ENCODE results near the gene CDC45. TPM values are rescaled to one million over a fixed set of nuclear protein-coding genes. Genes with fewer than 3 reads are reported as not detected.
A peak's percentile ranks its signal among the peaks of the same experiment; 100 is the strongest.

Gene CDC45
- total RNA-seq, 2 experiments from 2014 or later = 59.5 to 65.7 TPM

- Mint-ChIP-seq H3K9me3 (no peaks in the 10 kb centered on the region), H3K36me3 (ENCODE audit: low read depth) (peaks cover 51% of the 10 kb centered on the region), H3K4me3 (no peak overlapping the region), H3K4me1 (peaks cover 8% of the 10 kb centered on the region), H3K27me3 (no peaks in the 10 kb centered on the region), H3K27ac (no peak overlapping the region)
- POLR2A ChIA-PET = no interaction called here
- CTCF ChIA-PET = interaction anchor here (0.6 to 1.7 kb wide), 4 partner anchors 10 to 369 kb away, joined by 3 to 4 read pairs (median 4); partner anchors contain the start of gene CDC45
- no peak for DNase-seq
These were observed 14.7 kb upstream of the CDC45 start for GRCh38 chr22:19464975-19465374.

- ChIA-PET POLR2A (no interaction called here), CTCF (interaction anchor here (0.5 to 1.6 kb wide), 2 partner anchors 9 to 76 kb away, joined by 3 read pairs; no protein-coding TSS in a partner anchor)
- peaks cover 48% of the 10 kb centered on the region for H3K36me3 Mint-ChIP-seq (ENCODE audit: low read depth)
These were observed 13.5 kb upstream of the CDC45 start for GRCh38 chr22:19466126-19466716.

GRCh38 chr22:19466848-19467752 is 12.6 kb upstream of the CDC45 start:
- Mint-ChIP-seq H3K27me3 (no peaks in the 10 kb centered on the region), H3K36me3 (ENCODE audit: low read depth) (peaks cover 50% of the 10 kb centered on the region), H3K4me1 (peaks cover 8% of the 10 kb centered on the region), H3K4me3 (no peak overlapping the region), H3K27ac (no peak overlapping the region), H3K9me3 (no peaks in the 10 kb centered on the region)
- no peak for DNase-seq
- ChIA-PET POLR2A (no interaction called here), CTCF (no interaction called here)

More at GRCh38 chr22:19466126-19466716, 13.5 kb upstream of the CDC45 start:
- Mint-ChIP-seq H3K27me3 (no peaks in the 10 kb centered on the region), H3K4me3 (no peak overlapping the region), H3K27ac (no peak overlapping the region), H3K9me3 (no peaks in the 10 kb centered on the region), H3K4me1 (peaks cover 8% of the 10 kb centered on the region)
- no peak for DNase-seq

GRCh38 chr22:19467912-19468311 is 11.8 kb upstream of the CDC45 start:
- Mint-ChIP-seq H3K27me3 (no peaks in the 10 kb centered on the region), H3K4me3 (no peak overlapping the region), H3K4me1 (peaks cover 8% of the 10 kb centered on the region), H3K36me3 (ENCODE audit: low read depth) (peaks cover 52% of the 10 kb centered on the region), H3K27ac (no peak overlapping the region), H3K9me3 (no peaks in the 10 kb centered on the region)
- ChIA-PET CTCF (interaction anchor here (0.6 to 1.4 kb wide), 2 partner anchors 13 to 89 kb away, joined by 4 to 5 read pairs; no protein-coding TSS in a partner anchor), POLR2A (no interaction called here)
- no peak for DNase-seq

GRCh38 chr22:19469421-19469820 is 10.3 kb upstream of the CDC45 start:
- peaks cover 53% of the 10 kb centered on the region for H3K36me3 Mint-ChIP-seq (ENCODE audit: low read depth)
- no peak overlapping the region for H3K27ac Mint-ChIP-seq
- H3K27me3 Mint-ChIP-seq = no peaks in the 10 kb centered on the region
- peaks cover 9% of the 10 kb centered on the region for H3K4me1 Mint-ChIP-seq
- H3K9me3 Mint-ChIP-seq = no peaks in the 10 kb centered on the region
- no peak for DNase-seq
- H3K4me3 Mint-ChIP-seq = no peak overlapping the region
- POLR2A ChIA-PET = no interaction called here
- CTCF ChIA-PET = interaction anchor here (0.6 to 1.2 kb wide), 2 partner anchors 29 to 34 kb away, joined by 3 to 4 read pairs; no protein-coding TSS in a partner anchor

GRCh38 chr22:19470010-19470409 is 9.7 kb upstream of the CDC45 start:
- H3K36me3 Mint-ChIP-seq (ENCODE audit: low read depth) = peaks cover 48% of the 10 kb centered on the region
- DNase-seq = no peak
- H3K27ac Mint-ChIP-seq = no peak overlapping the region
- no peaks in the 10 kb centered on the region for H3K9me3 Mint-ChIP-seq
- H3K27me3 Mint-ChIP-seq = no peaks in the 10 kb centered on the region
- H3K4me1 Mint-ChIP-seq = peaks cover 5% of the 10 kb centered on the region
- H3K4me3 Mint-ChIP-seq = no peak overlapping the region
- POLR2A ChIA-PET = no interaction called here
- CTCF ChIA-PET = interaction anchor here (0.6 to 1.2 kb wide), 2 partner anchors 28 to 35 kb away, joined by 3 to 4 read pairs; no protein-coding TSS in a partner anchor

GRCh38 chr22:19471572-19471971 is 8.1 kb upstream of the CDC45 start:
- CTCF ChIA-PET = no interaction called here
- peaks cover 12% of the 10 kb centered on the region for H3K4me1 Mint-ChIP-seq
- H3K9me3 Mint-ChIP-seq = no peaks in the 10 kb centered on the region
- POLR2A ChIA-PET = no interaction called here
- no peak for DNase-seq
- peaks cover 41% of the 10 kb centered on the region for H3K36me3 Mint-ChIP-seq (ENCODE audit: low read depth)
- H3K27me3 Mint-ChIP-seq = no peaks in the 10 kb centered on the region
- no peak overlapping the region for H3K4me3 Mint-ChIP-seq
- no peak overlapping the region for H3K27ac Mint-ChIP-seq

- CTCF ChIA-PET = interaction anchor here (0.6 kb wide), 1 partner anchor 124 kb away, joined by 3 read pairs; no protein-coding TSS in a partner anchor
- Mint-ChIP-seq H3K27me3 (no peaks in the 10 kb centered on the region), H3K36me3 (ENCODE audit: low read depth) (peaks cover 35% of the 10 kb centered on the region), H3K9me3 (no peaks in the 10 kb centered on the region), H3K4me1 (peaks cover 15% of the 10 kb centered on the region), H3K4me3 (no peak overlapping the region), H3K27ac (peak overlapping the region; percentile 4)
- DNase-seq = no peak
- POLR2A ChIA-PET = no interaction called here
These were observed 7.5 kb upstream of the CDC45 start for GRCh38 chr22:19472233-19472632.

- no peaks in the 10 kb centered on the region for H3K27me3 Mint-ChIP-seq
- POLR2A ChIA-PET = no interaction called here
- DNase-seq = no peak
- H3K9me3 Mint-ChIP-seq = no peaks in the 10 kb centered on the region
- H3K4me1 Mint-ChIP-seq = peaks cover 24% of the 10 kb centered on the region
- CTCF ChIA-PET = interaction anchor here (0.6 to 1.8 kb wide), 4 partner anchors 15 to 160 kb away, joined by 3 to 4 read pairs (median 4); no protein-coding TSS in a partner anchor
- H3K27ac Mint-ChIP-seq = no peak overlapping the region
- H3K4me3 Mint-ChIP-seq = no peak overlapping the region
- H3K36me3 Mint-ChIP-seq (ENCODE audit: low read depth) = peaks cover 27% of the 10 kb centered on the region
These were observed 6.1 kb upstream of the CDC45 start for GRCh38 chr22:19473578-19473977.

- Mint-ChIP-seq H3K4me1 (peaks cover 37% of the 10 kb centered on the region), H3K36me3 (ENCODE audit: low read depth) (peaks cover 24% of the 10 kb centered on the region), H3K9me3 (no peaks in the 10 kb centered on the region), H3K4me3 (no peak overlapping the region), H3K27me3 (no peaks in the 10 kb centered on the region), H3K27ac (no peak overlapping the region)
- no peak for DNase-seq
- POLR2A ChIA-PET = no interaction called here
- CTCF ChIA-PET = no interaction called here
These were observed 3.7 kb upstream of the CDC45 start for GRCh38 chr22:19476023-19476422.

GRCh38 chr22:19477321-19478044 is 2.2 kb upstream of the CDC45 start:
- H3K4me3 Mint-ChIP-seq = peak overlapping the region; percentile 100
- CTCF ChIA-PET = interaction anchor here (0.9 to 1.2 kb wide), 2 partner anchors 14 to 16 kb away, joined by 3 to 4 read pairs; no protein-coding TSS in a partner anchor
- peaks cover 19% of the 10 kb centered on the region for H3K36me3 Mint-ChIP-seq (ENCODE audit: low read depth)
- peak; percentile 18 for DNase-seq
- peaks cover 38% of the 10 kb centered on the region for H3K4me1 Mint-ChIP-seq
- H3K9me3 Mint-ChIP-seq = no peaks in the 10 kb centered on the region
- H3K27ac Mint-ChIP-seq = peak overlapping the region; percentile 89
- POLR2A ChIA-PET = interaction anchor here (0.6 to 0.7 kb wide), 3 partner anchors 46 to 192 kb away, joined by 3 to 9 read pairs (median 3); no protein-coding TSS in a partner anchor
- H3K27me3 Mint-ChIP-seq = no peaks in the 10 kb centered on the region

- CTCF ChIA-PET = interaction anchor here (0.9 to 1.2 kb wide), 2 partner anchors 15 kb away, joined by 3 to 4 read pairs; no protein-coding TSS in a partner anchor
- Mint-ChIP-seq H3K4me3 (peak overlapping the region; percentile 100), H3K4me1 (peaks cover 40% of the 10 kb centered on the region), H3K27ac (peak overlapping the region; percentile 89), H3K9me3 (no peaks in the 10 kb centered on the region), H3K27me3 (no peaks in the 10 kb centered on the region), H3K36me3 (ENCODE audit: low read depth) (peaks cover 15% of the 10 kb centered on the region)
- POLR2A ChIA-PET = interaction anchor here (0.7 kb wide), 2 partner anchors 45 to 193 kb away, joined by 3 to 9 read pairs; no protein-coding TSS in a partner anchor
- DNase-seq = peak; percentile 30
These were observed 1.4 kb upstream of the CDC45 start for GRCh38 chr22:19478045-19478900.

Measured in activated CD4-positive, alpha-beta T cell treated with anti-CD3 and anti-CD28 coated beads, Interleukin-2, amount 10 ng/mL, durations not matched to agents 7 days and 5 days (primary cell).